Renal cortical epithelial cell (primary cell): ENCODE data around the gene KCNJ2. TPM values are rescaled to one million over a fixed set of nuclear protein-coding genes. Genes with fewer than 3 reads are reported as not detected.

Experiments used
- DNase-seq: peaks from one replicate; pipeline ENCODE4 v3.0.0-alpha.2; 2011; ENCODE audit warnings: low read depth
- total RNA-seq: library from RNA; depleted of rRNA; stranded (reverse); fragments of >200 nt; gene quantifications from 2 replicates; pipeline ENCODE4 v1.2.3, GENCODE V29; 2014

The KCNJ2 gene
- total RNA-seq, 1 donor from 2014 or later: 0.55 TPM

DNA sequence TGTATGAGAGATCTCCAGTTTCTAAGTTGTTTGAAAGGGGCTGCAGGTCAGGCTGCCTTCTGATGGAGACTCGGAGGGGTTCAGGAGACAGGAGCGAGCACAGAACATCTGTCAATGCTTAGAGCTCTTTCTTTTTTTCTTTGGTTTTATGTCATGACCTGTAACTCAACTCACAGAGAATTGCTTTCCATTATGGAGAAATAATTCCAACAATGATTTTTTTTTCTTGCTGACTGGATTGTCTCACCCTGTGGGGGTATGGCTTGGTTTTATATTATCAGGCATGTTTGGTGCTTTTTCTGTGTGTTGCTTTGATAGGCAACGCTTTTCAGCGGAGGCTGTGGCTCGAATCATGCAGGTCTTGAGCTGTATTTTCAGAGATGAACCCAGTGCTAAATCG lies 10.7 kb upstream of the KCNJ2 start:
- DNase-seq: no peak

DNA sequence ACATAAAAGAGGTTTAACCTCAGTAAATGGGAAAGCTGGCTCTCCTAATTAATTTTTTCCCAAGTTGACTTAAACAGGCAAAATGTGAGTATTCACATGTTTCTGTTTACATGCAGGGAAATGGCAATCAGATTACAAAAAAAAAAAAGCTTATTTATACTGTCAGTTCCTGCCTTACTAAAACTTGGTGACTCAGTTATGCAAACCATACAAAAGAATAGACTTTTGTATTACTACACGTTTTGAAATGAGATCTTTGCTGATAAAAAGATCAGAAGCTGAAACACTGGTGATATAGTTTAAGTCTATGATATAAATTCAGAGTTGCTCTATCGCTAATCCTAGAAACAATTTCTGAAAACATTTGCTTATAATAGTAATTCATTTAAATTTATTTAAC lies 9.4 kb upstream of the KCNJ2 start:
- DNase-seq: no peak

DNA sequence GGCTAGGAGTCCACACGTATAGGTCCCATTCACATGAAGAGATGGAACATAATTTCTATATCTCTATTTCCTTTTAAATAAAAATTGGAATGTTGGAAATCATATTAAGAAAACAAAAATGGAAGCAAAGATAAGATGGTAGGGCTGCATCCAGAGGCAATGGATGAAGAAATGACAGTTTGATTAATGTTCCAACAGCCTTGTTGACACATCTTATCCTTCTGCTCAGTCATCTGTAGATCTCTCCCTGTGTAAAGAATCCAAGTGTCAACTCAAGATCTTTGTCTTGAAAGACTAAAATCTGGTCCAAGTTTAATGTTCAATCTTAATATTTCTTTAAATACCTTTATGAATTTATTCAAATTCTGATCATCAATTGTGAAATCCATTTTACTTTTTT lies 7.8 kb upstream of the KCNJ2 start:
- DNase-seq: no peak

DNA sequence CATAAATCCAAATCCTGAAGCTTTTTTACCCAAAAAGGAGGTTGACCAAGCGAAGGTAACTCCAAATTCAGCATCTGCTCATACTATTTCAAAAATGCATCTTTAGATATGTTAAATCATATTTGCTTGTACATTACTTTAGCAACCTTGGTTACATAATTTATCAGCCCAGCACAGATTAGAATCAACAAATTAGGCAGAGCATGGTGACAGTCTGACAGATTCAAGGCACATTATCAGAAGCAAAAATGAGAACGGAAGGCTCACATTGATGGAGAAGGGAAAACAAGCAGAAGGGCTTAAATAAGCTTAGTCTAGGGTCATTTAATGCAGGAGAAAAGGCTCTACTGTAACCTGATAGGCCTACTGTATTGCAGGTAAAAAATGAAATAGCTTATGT lies 3.9 kb upstream of the KCNJ2 start:
- DNase-seq: no peak

DNA sequence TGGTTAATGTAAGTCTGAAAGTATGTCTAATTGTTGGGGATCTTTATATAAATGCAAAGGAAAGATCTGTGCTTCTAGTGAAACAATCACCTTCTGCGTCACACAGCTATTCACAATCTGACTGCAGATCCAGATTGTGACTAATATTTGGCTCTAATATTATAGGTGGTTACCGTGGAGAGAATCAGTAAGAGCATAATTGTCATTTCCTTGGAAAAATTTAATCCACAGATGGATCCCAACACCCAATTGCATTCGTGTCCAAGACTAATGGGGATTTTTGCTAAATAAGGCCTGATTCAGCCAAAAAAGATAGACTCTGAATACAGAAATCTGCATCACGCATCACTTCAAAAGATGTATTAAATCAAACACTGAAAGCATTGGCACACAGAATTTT lies 2.7 kb upstream of the KCNJ2 start:
- no peak for DNase-seq

DNA sequence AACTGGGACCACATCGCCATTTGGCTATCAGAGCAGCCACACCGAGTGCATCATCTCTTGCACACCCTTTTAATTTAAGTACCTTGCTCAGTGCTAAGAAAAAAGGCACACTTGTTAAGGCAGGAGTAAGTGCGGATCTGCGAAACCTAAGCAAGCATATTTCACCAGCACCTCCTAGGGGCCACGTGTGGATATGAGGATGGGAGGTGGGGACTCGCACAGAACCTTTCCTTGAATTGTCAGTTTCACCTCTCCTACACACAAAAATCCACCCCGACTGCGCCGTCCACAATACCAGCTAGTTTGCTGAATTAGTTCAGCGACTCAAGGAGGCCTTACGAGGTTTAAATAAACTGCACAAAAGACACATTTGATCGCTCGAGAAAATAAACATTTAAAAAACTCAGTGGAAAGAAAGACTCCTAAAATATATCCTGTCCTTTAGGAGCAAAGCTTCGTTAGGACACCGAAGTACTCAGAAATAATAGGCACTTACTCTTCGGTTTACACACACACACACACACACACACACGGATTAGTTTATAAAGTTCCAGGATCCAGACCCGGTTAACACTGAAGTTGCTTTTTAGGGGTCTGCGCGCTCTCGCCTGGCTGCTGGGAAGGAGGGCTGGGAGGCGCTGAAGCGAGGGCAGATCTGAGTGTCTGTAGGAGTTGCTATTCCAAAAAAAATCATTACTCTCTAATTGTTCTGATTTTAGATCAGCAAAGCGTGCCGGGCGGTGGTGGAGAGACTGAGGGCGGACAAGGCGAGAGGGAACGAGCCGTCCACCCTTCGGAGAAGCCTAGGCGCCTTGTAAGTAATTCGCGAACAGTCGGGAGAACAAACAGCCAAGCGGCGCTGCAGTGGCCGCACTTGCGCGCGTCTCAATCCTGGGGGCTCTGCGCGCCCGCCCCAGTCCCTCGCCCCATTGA lies 1.0 kb upstream of the KCNJ2 start:
- peak; percentile 80 for DNase-seq

DNA sequence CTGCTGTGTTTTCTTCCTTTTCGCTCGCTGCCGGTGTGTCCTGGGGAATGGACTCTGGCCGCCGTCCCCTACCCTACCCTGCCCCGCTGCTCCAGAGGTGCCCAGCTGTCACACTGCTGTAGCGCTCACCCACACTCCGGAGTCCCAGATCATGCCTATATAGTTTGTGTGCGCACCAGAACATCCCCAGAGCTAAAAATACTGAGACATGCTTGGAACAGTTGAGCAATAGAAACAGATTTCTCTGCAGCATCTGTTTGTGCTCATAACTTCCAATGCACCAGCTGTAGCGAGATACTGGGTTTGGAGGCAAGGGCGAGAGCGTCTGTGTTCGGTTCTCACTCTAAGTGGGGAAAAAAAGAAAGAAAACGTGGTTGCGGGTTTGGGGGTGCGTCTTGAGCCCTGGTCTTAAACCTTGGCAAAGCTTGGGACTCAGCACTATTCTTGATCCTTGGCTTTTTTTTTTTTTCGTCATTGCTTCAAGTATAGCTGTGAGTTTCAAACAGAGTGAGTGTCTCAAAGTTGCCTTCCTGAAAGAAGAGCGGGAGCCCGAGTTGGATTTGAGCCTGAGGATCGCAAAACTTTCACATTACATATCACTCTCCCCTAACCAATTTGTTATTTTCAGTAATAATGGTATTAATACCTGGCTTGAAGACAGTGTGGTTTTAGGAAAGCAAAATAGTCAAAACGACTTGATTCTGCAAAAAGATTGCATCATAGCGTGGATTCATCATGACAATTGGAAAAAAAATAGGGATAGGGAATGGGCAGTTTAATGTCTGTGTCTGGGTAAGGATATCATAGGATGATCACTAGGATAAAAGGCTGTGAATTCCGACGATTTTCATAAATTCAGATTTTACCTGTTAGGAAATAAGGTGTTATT lies 621 bp downstream of the KCNJ2 start:
- DNase-seq: peak; percentile 6

DNA sequence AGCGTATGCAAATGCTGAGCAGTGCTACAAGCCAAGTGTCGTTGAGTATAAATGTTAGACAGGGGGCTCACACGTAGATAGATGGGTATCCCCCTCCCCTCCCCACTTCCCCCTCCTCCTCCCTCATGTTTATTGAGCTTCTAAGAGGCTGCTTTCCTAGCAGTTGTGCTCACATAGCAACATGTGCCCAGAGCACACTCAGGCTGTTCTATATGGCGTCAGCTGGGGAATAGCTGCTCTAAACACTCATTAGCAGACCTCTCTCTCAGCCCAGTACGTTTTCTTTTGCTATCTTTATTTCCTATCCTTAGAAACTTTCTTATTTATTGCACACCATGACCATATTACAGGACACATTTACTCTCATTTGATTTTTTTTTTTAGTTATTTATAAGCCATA lies 1.8 kb downstream of the KCNJ2 start:
- no peak for DNase-seq

DNA sequence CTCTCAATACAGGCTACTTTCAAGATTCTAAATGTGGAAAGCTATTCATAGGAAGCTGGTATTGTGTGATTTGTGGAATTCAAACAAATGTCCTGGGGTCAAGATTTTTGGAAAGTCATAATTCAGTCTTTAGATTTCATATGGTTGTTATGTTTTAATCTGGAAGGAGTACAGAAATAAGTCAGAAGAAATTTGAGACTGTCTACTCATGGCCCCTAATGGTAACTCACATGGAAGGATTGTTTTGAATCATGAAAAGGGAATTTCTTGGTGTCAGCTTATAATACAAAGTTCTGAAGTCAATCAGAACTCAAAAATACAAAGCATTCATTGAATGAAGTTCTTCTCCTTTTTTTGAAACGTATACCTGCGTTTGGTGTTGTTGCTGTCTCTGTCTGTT lies 3.1 kb downstream of the KCNJ2 start:
- no peak for DNase-seq

DNA sequence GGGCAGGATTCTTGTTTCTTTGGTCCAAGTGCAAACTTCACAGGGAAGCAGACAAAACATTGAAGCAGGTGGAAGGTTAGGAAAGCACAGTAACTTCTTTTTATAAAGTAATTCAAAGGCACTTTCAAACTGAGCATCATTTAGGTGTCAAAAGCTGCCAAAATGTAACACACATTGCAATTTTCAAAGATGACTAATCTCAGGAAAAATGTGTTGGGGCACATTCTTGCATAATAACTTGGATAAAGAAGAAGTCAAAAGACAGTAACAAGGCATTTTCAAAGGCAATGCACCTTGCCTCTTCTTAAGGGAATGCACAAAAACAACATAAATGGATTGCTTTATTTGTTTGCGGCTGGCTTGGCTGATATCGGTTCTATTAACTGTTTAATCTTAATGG lies 3.6 kb downstream of the KCNJ2 start:
- peak; percentile 47 for DNase-seq

DNA sequence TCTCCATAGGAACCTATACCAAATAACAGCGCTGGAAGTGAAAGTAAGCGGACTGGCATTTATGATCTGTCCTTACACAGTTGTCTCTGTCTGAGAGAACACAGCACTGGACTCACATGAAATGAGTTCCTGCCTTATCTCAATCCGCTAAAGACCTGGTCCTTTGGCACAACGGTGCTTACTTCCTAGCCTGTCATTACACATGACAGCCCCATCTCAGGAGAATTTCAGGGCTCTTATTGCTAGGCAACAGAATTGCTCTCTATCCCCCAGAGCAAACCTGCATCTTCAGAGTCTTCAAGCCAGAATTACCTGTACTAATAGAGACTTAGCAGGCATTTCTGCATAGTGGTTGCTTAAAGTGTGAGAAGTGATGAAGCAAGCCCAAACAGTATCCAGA lies 4.3 kb downstream of the KCNJ2 start:
- DNase-seq: no peak

DNA sequence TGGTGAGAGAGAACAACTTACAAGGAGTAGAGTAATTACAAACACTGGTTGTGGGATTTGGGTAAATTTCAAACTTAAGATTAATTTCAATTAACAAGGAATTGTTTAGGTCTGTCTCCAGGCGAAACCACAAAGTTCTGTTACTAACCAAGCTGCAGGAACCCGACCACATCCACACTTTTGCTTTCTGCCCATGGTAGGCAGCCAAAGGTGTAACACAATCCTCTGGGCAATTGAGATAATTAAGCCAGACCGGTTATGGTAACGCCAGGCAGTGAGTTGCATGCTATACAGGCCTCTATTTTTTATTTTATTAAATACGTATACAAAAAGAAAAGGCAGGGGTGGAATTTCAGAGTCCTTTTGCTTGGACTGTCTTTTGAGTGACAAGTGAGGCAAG lies 12.0 kb downstream of the KCNJ2 start:
- no peak for DNase-seq

DNA sequence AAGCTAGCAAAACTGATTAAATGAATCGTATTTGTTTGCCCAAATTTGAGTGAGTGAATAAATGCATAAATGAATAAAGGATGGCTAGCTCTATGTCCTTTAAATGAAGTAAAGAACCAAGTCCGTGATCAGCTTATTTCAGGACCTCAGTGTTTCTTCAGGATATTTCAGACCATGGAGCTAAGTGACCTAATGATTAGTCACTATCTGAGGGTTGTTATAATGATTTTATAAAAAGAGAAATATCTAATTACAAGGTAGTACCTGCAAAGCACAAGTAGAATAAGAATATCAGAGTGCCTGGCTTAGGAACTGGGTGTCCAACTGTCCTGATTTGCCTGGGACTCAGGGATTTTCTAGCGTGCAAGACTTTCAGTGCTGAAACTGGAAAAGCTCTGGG lies 12.5 kb downstream of the KCNJ2 start:
- DNase-seq: no peak

DNA sequence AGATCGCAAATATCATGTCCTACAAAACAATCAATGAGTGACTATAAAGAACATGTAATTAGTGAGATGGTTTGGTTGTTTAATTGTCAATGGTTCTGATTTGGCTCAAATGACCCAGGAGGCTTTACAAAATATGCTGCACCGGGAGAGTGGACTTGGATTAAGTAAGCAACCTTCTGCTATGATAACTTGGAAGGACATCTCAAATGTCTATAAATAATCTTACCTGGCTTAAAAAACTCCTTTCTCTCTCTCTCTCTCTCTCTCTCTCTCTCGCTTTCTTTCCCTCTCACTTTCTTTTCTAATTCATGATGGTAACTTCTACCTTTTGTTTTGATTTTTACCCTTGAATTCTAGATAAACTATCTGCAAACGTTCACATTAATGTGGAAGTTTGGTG lies 14.2 kb downstream of the KCNJ2 start:
- DNase-seq: no peak

DNA sequence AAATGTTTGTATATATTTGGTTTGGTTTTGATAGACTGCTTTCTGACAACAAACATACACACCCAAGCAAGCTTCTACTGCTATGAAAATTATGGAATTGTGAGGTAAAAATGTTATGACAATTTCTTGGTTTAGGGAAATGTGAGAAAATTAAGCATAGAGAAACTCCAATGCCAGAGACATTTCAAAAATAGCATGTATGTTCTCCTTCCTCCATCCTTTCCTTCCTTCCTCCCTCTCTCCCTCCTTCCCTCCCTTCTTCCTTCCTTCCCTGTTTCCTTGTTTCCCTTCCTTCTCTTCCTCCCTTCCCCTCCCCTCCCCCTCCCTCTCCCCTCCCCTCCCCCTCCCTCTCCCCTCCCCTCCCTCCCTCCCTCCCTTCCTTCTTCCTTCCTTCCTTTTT lies 14.9 kb downstream of the KCNJ2 start:
- no peak for DNase-seq

DNA sequence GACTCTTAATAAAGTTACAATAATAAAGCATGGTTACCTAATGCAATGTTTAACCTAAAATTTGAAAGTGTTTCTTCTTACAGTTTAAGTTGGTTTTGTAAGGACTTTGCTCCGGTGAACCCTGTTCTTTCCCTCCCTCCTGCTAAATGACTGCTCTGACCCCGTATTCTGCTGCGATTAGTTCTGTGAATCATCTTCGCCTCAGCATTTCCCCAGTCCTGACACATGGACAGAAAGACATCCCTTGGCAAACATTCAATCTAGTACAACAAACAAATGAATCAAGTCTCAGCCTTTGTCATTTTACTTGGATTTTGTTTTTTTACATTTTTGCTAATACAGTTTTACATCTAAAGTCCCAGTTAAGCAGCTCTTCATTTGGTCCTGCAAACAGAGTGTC lies 15.4 kb downstream of the KCNJ2 start:
- DNase-seq: peak; percentile 77

DNA sequence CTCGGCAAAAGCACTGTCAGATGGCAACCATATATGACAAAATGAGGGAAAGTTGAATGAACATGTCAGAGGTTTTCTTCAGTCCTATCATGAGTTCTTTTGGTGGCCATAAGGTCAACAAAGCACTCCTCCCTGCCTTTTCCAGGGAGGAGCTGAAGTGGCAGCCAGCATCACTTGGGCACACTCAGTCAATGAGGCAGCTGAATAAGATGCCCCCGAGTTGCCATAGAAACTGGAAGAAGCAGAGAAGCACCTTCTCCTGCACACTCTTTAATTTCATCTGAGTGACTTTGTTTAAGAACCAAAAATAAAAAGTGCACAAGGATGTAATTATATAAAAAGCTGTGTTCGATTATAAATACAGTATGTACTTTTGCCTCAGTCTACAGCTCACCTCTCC lies 16.0 kb downstream of the KCNJ2 start:
- DNase-seq: no peak

DNA sequence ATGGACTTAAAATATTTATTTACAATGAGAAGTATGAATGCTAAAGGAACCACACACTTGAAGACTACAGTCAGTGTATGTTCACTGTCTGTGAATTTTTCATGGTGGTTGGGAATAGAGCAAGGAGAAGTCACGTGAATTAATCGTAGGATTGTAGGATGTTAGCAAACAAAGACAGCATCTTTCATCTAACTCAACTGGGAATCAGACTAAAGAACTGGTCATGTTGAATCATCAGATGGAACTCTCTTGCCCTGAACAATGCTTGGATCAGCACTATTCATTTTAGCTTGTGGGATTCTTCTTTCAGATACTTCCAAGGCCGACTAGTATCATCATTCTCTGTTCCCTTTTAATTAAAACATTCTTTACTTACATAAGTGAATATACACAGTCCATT lies 18.1 kb downstream of the KCNJ2 start:
- no peak for DNase-seq

DNA sequence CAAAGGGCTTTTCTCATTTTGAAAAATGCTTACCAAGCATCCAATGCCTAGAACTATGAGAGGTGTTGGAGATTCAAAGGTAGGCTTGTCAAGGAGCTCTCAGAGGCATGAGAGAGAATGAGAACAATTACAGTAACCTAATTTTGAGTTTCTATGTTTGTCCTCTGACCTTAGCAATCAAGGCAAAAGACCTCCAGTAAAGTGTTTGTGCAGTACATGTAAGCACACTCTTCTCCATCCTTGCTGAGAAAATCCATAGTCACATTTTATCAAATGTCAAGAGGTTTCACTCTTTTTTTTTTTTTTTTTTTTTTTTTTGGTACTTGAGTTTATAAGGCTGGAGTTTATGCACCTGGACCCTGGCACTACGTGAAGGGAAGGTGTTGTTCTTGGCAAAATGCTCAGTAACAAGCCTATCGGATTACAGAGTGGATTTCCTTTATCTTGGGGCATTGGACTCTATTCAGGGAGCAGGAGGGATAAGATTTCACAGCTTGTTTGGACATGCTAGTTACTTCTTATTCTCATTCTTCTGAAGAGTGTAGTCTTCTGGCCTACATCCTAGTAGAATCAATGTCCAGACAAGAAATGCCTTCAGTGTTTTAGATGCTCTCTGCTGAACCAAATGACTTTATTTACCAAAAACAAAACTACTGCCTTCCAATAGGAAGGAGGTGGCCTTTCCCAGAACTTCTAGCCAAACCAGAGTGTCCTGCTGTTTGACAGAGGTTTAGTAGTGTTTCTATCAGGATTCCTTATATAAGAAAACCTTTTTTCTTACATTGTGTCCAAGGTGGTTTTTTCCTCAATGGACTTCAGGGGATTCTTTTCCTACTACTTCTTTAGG lies 21.9 kb downstream of the KCNJ2 start:
- DNase-seq: no peak

DNA sequence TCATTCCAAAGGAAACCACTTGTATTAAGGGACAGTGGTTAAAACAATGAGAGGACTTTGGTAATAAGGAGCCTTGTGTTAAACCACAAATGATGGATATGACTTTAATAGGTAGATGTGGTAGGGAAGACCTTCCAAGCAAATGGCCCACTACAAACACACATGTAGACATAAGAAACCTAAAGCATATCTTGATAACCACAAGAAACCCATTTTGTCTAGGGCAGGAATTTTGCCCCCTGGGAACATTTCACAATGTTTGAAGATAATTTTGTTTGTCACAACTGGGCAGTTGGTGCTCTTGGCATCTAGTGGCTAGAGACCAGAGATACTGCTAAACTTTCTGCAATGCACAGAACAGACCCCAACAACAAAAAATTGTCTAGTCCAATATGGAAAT lies 25.8 kb downstream of the KCNJ2 start:
- peak; percentile 18 for DNase-seq

DNA sequence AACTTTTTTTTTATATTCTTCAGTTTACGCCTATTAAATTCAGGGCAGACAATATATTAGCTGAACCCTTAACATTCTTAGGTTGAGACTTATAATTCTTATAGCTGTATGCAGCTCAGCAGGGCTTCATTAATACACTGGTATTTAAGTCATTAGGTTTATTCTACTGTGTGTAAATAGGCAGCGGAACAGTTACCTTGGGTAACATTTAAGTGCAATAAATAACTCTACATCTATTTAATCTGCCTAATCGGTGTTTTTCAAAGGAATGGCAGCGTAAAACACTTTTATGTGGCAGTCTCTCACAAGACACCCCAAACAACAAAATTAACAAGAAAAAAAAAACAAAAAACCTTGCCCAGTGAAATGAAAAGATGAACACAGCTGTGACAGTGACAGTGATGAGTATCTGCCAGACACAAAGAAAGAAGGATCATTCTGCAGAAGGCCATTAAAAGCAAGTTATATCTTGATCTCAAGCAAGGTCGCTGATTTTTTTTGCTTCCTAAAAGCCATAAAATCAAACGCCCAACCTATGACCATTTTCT lies 32.6 kb downstream of the KCNJ2 start:
- DNase-seq: no peak

DNA sequence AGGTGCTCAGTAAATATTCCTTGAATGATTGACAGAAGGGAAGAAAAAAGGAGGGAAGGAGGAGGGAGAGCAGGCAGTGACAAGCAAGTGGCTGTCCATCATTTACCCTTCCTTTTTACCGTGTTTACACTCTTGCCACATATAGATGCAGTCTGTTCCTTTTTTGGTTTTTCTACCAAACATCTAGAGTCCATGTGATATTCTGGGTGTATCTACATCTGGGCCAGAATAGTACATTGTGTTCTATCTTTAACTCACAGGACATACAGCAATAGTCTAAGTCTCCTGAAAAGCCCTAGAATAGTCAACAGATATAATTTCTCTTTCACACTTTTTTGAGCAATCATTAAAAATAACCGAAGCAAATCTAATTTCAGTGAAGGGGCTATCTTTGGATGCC lies 33.5 kb downstream of the KCNJ2 start:
- DNase-seq: no peak
